H9 (cell line): Measurements from ENCODE around the gene CYGB. TPM values are rescaled to one million over a fixed set of nuclear protein-coding genes. Genes with fewer than 3 reads are reported as not detected.

Source experiments
- DNase-seq: peaks from one replicate; pipeline ENCODE4 v3.0.0-alpha.2; 2017
- H2AFZ ChIP-seq: one replicate; pipeline ENCODE4 v1.6.1; 2013; ENCODE audit warnings: mild to moderate bottlenecking, low read length, control low read depth, moderate library complexity
- H2AK5ac ChIP-seq: 2 replicates; pipeline ENCODE4 v1.6.1; 2013; ENCODE audit warnings: low read length, control low read depth, mixed read lengths; ENCODE audit not compliant: insufficient read length
- H2BK120ac ChIP-seq: one replicate; pipeline ENCODE4 v1.6.1; 2013; ENCODE audit warnings: low read depth, mild to moderate bottlenecking, low read length, control low read depth, inconsistent platforms; ENCODE audit not compliant: poor library complexity, severe bottlenecking
- H2BK12ac ChIP-seq: 2 replicates; pipeline ENCODE4 v1.6.1; 2013; ENCODE audit warnings: low read length, control low read depth, mixed read lengths, low read depth; ENCODE audit not compliant: insufficient read length
- H2BK15ac ChIP-seq: 2 replicates; pipeline ENCODE4 v1.6.1; 2013; ENCODE audit warnings: low read depth, low read length, control low read depth
- H2BK20ac ChIP-seq: one replicate; pipeline ENCODE4 v1.6.1; 2013; ENCODE audit warnings: low read depth, mild to moderate bottlenecking, low read length, control low read depth, inconsistent platforms; ENCODE audit not compliant: poor library complexity, severe bottlenecking
- H2BK5ac ChIP-seq: 2 replicates; pipeline ENCODE4 v1.6.1; 2013; ENCODE audit warnings: low read length, control low read depth, mixed read lengths; ENCODE audit not compliant: insufficient read length
- H3K14ac ChIP-seq: 2 replicates; pipeline ENCODE4 v1.6.1; 2013; ENCODE audit warnings: low read length, control low read depth; ENCODE audit not compliant: insufficient read depth
- H3K18ac ChIP-seq: 2 replicates; pipeline ENCODE4 v1.6.1; 2013; ENCODE audit warnings: low read depth, mild to moderate bottlenecking, mixed read lengths, low read length, control low read depth; ENCODE audit not compliant: insufficient read length
- H3K23ac ChIP-seq: 2 replicates; pipeline ENCODE4 v1.6.1; 2013; ENCODE audit warnings: low read length, control low read depth, mixed read lengths, low read depth; ENCODE audit not compliant: insufficient read length
- H3K23me2 ChIP-seq: 2 replicates; pipeline ENCODE4 v1.6.1; 2013; ENCODE audit warnings: low read depth, mild to moderate bottlenecking, mixed read lengths, low read length, control low read depth; ENCODE audit not compliant: insufficient read length, poor library complexity, severe bottlenecking
- H3K27ac ChIP-seq: 2 replicates; pipeline ENCODE4 v1.5.1; 2013; ENCODE audit warnings: low read length, control low read depth, mixed read lengths, low read depth; ENCODE audit not compliant: insufficient read length
- H3K27me3 ChIP-seq: 2 replicates; pipeline ENCODE4 v1.6.1; 2013; ENCODE audit warnings: low read length, control low read depth, inconsistent platforms; ENCODE audit not compliant: insufficient read depth
- H3K4ac ChIP-seq: 2 replicates; pipeline ENCODE4 v1.6.1; 2013; ENCODE audit warnings: low read depth, mild to moderate bottlenecking, control low read depth, inconsistent platforms, low read length, moderate library complexity
- H3K4me1 ChIP-seq: 2 replicates; pipeline ENCODE4 v1.6.1; 2013; ENCODE audit warnings: low read length, control low read depth, inconsistent platforms; ENCODE audit not compliant: insufficient read depth
- H3K4me2 ChIP-seq: 2 replicates; pipeline ENCODE4 v1.6.1; 2013; ENCODE audit warnings: low read length, control low read depth, mixed read lengths; ENCODE audit not compliant: insufficient read length, insufficient read depth
- H3K56ac ChIP-seq: 2 replicates; pipeline ENCODE4 v1.6.1; 2013; ENCODE audit warnings: low read depth, mild to moderate bottlenecking, mixed read lengths, low read length, control low read depth; ENCODE audit not compliant: insufficient read length
- H3K79me1 ChIP-seq: 2 replicates; pipeline ENCODE4 v1.6.1; 2013; ENCODE audit warnings: low read depth, mild to moderate bottlenecking, moderate library complexity, low read length, control low read depth, inconsistent platforms; ENCODE audit not compliant: insufficient read depth, poor library complexity, severe bottlenecking
- H3K79me2 ChIP-seq: 2 replicates; pipeline ENCODE4 v1.6.1; 2013; ENCODE audit warnings: low read length, control low read depth, inconsistent platforms; ENCODE audit not compliant: insufficient read depth
- H3K9ac ChIP-seq: 2 replicates; pipeline ENCODE4 v1.6.1; 2013; ENCODE audit warnings: low read length, control low read depth, mixed read lengths; ENCODE audit not compliant: insufficient read length; ENCODE audit errors: extremely low read depth
- H3K9me3 ChIP-seq: one replicate; pipeline ENCODE4 v1.6.1; 2013; ENCODE audit warnings: low read depth, low read length, inconsistent platforms; ENCODE audit not compliant: control insufficient read depth
- H3T11ph ChIP-seq: one replicate; pipeline ENCODE4 v1.6.1; 2013; ENCODE audit warnings: mild to moderate bottlenecking, low read length, control low read depth, inconsistent platforms
- H4K20me1 ChIP-seq: one replicate; pipeline ENCODE4 v1.6.1; 2013; ENCODE audit not compliant: control insufficient read depth, insufficient read length, insufficient read depth
- H4K5ac ChIP-seq: 2 replicates; pipeline ENCODE4 v1.6.1; 2013; ENCODE audit warnings: low read depth, mild to moderate bottlenecking, mixed read lengths, low read length, control low read depth; ENCODE audit not compliant: insufficient read length
- H4K8ac ChIP-seq: replicated peaks from 2 replicates; pipeline ENCODE4 v1.6.1; 2013; ENCODE audit warnings: low read length, control low read depth, mixed read lengths, low read depth; ENCODE audit not compliant: insufficient read length
- H4K91ac ChIP-seq: 2 replicates; pipeline ENCODE4 v1.6.1; 2013; ENCODE audit warnings: low read depth, mild to moderate bottlenecking, moderate library complexity, mixed read lengths, low read length, control low read depth; ENCODE audit not compliant: insufficient read length
- H3K27ac Mint-ChIP-seq, 3 experiments: 2 replicates in 2 of 3; 3 replicates in 1 of 3; pipeline ENCODE4 v1.8.0; 2020 to 2021; ENCODE audit warnings: mixed read lengths in 3 of 3, mild to moderate bottlenecking in 1 of 3, moderate library complexity in 1 of 3
- H3K27me3 Mint-ChIP-seq: 2 replicates; pipeline ENCODE4 v1.8.0; 2021; ENCODE audit warnings: low read depth, mild to moderate bottlenecking, moderate library complexity, mixed read lengths
- H3K36me3 Mint-ChIP-seq, 3 experiments: 2 replicates in 2 of 3; 3 replicates in 1 of 3; pipeline ENCODE4 v1.8.0; 2020 to 2021; ENCODE audit warnings: low read depth in 3 of 3, mixed read lengths in 3 of 3; ENCODE audit not compliant: insufficient read depth in 1 of 3
- H3K4me1 Mint-ChIP-seq, 2 experiments: 2 replicates each; pipeline ENCODE4 v1.8.0; 2020; ENCODE audit warnings: mixed read lengths in 2 of 2
- H3K4me3 Mint-ChIP-seq, 2 experiments: 2 replicates in 1 of 2; 3 replicates in 1 of 2; pipeline ENCODE4 v1.8.0; 2020 to 2021; ENCODE audit warnings: mild to moderate bottlenecking in 2 of 2, mixed read lengths in 2 of 2, moderate library complexity in 1 of 2
- H3K9me3 Mint-ChIP-seq, 2 experiments: 2 replicates in 1 of 2; 3 replicates in 1 of 2; pipeline ENCODE4 v1.8.0; 2020; ENCODE audit warnings: mild to moderate bottlenecking in 2 of 2, mixed read lengths in 2 of 2, moderate library complexity in 1 of 2
- CTCF ChIP-seq: fragments of 200-600 bp; sonication (generic); conservative IDR thresholded peaks from 3 replicates; pipeline ENCODE4 v1.8.0; 2021; ENCODE audit warnings: antibody characterized with exemption, mild to moderate bottlenecking
- WGBS: extraction: QIAGEN DNeasy Blood & Tissue Kit; methylation state at CpG from one replicate; pipeline ENCODE4 v1.1.7; 2013; ENCODE audit warnings: missing lambda C conversion rate, low lambda C conversion rate, mixed read lengths; ENCODE audit not compliant: insufficient read length; ENCODE audit errors: extremely low coverage; 5-methylcytosine and 5-hydroxymethylcytosine counted together
- total RNA-seq: library from RNA; stranded (reverse); gene quantifications from 2 replicates; pipeline ENCODE4 v1.2.1, GENCODE V29; 2021

Gene CYGB
- total RNA-seq, 1 experiment from 2014 or later = 2.4 TPM

- H3K4me3 Mint-ChIP-seq = no peak overlapping the region
- H2BK120ac ChIP-seq = no peak overlapping the region
- H2BK15ac ChIP-seq = no peak overlapping the region
- no peak overlapping the region for H3K9ac ChIP-seq
- no peak overlapping the region for H2AK5ac ChIP-seq
- no peaks in the 10 kb centered on the region for H3K27me3 Mint-ChIP-seq
- H3K4me1 Mint-ChIP-seq = no peaks in the 10 kb centered on the region
- H4K20me1 ChIP-seq = no peaks in the 10 kb centered on the region
- H3K23me2 ChIP-seq = no peaks in the 10 kb centered on the region
- H3K18ac ChIP-seq = no peak overlapping the region
- no peaks in the 10 kb centered on the region; a peak in 1 of 5 replicates for H3K9me3 Mint-ChIP-seq
- H2BK20ac ChIP-seq = no peak overlapping the region
- peak overlapping the region in 1 of 3 experiments; percentile 55; a peak in 1 of 7 replicates for H3K27ac Mint-ChIP-seq
- no peak overlapping the region for H2AFZ ChIP-seq
- H3K4me2 ChIP-seq = no peak overlapping the region
- no peak overlapping the region for H3T11ph ChIP-seq
- H3K9me3 ChIP-seq = no peaks in the 10 kb centered on the region
- H3K56ac ChIP-seq = no peak overlapping the region
- H3K79me2 ChIP-seq = no peaks in the 10 kb centered on the region
- DNase-seq = no peak
- no peak overlapping the region for H4K8ac ChIP-seq
- H2BK12ac ChIP-seq = no peak overlapping the region
- no peaks in the 10 kb centered on the region for H3K79me1 ChIP-seq
- no CpG with 5 or more reads among the region's 15 CpGs for WGBS
- H2BK5ac ChIP-seq = no peak overlapping the region
- no peak for TF ChIP-seq CTCF
- no peak overlapping the region for H4K91ac ChIP-seq
- H3K27me3 ChIP-seq = no peaks in the 10 kb centered on the region
- no peaks in the 10 kb centered on the region for H3K4me1 ChIP-seq
- no peak overlapping the region for H4K5ac ChIP-seq
- H3K36me3 Mint-ChIP-seq = peaks cover 1 to 17% (median 3%) of the 10 kb centered on the region in 3 experiments; a peak in 5 of 7 replicates
- H3K14ac ChIP-seq = no peak overlapping the region
- H3K4ac ChIP-seq = no peak overlapping the region
- H3K23ac ChIP-seq = no peak overlapping the region
- no peak overlapping the region for H3K27ac ChIP-seq
Measured at GRCh38 chr17:76477576-76477975, 59.9 kb downstream of the CYGB start.

Other genes with a start within 250 kb of the CYGB start
- gene QRICH2, start 229.4 kb downstream of the CYGB start, total RNA-seq = 2.2 and 3.2 TPM in 2 replicates
- 38.4 and 40.2 TPM in 2 replicates for gene PRPSAP1, start 183.8 kb downstream of the CYGB start, total RNA-seq
- gene SPHK1, start 153.1 kb downstream of the CYGB start, total RNA-seq = 1.4 and 1.8 TPM in 2 replicates
- 47.7 and 52.6 TPM in 2 replicates for gene UBE2O, start 84.6 kb downstream of the CYGB start, total RNA-seq
- gene AANAT, start 70.1 kb downstream of the CYGB start, total RNA-seq = 0.15 and 0.55 TPM in 2 replicates
- 17.1 and 19.7 TPM in 2 replicates for gene RHBDF2, start 36.3 kb downstream of the CYGB start, total RNA-seq
- gene PRCD, start 2.3 kb upstream of the CYGB start, total RNA-seq = 0.42 and 0.46 TPM in 2 replicates
- gene ST6GALNAC2, start 48.2 kb upstream of the CYGB start, total RNA-seq = 0.37 and 0.46 TPM in 2 replicates
- not detected in 2 replicates for gene ST6GALNAC1, start 106.0 kb upstream of the CYGB start, total RNA-seq
- gene MXRA7, start 173.3 kb upstream of the CYGB start, total RNA-seq = 28.2 TPM in 2 replicates
- 26.3 and 28.9 TPM in 2 replicates for gene JMJD6, start 188.9 kb upstream of the CYGB start, total RNA-seq
- 25.6 and 29.9 TPM in 2 replicates for gene METTL23, start 189.1 kb upstream of the CYGB start, total RNA-seq
- gene SRSF2, start 199.6 kb upstream of the CYGB start, total RNA-seq = 578 and 591 TPM in 2 replicates
- gene MFSD11, start 200.4 kb upstream of the CYGB start, total RNA-seq = 19.9 and 21.8 TPM in 2 replicates